A204.1 (cell line): ENCODE measurements around the gene CDH3.

Experiments
- FAIRE-seq: peaks from 2 replicates; lab custom pipeline; 2012; peaks lifted over from hg19 to GRCh38; lab: Jason Lieb, UNC

The CDH3 gene

GRCh38 chr16:68652659-68653058 is 7.5 kb downstream of the CDH3 start:
- no peak for FAIRE-seq

- no peak for FAIRE-seq
These were observed 10.7 kb downstream of the CDH3 start for GRCh38 chr16:68655806-68656205.

GRCh38 chr16:68656751-68657150 is 11.6 kb downstream of the CDH3 start:
- FAIRE-seq = no peak

GRCh38 chr16:68658341-68658973 is 13.3 kb downstream of the CDH3 start:
- FAIRE-seq = no peak

- FAIRE-seq = no peak
These were observed 13.9 kb downstream of the CDH3 start for GRCh38 chr16:68658974-68659360.

- peak; percentile 34 for FAIRE-seq
These were observed 14.6 kb downstream of the CDH3 start for GRCh38 chr16:68659412-68660358.

- FAIRE-seq = no peak
These were observed 15.3 kb downstream of the CDH3 start for GRCh38 chr16:68660359-68660795.

GRCh38 chr16:68662035-68662434 is 16.9 kb downstream of the CDH3 start:
- FAIRE-seq = no peak

GRCh38 chr16:68664297-68664696 is 19.2 kb downstream of the CDH3 start:
- no peak for FAIRE-seq

GRCh38 chr16:68665501-68665900 is 20.4 kb downstream of the CDH3 start:
- no peak for FAIRE-seq

- FAIRE-seq = no peak
These were observed 23.2 kb downstream of the CDH3 start for GRCh38 chr16:68668266-68668665.

- no peak for FAIRE-seq
These were observed 31.2 kb downstream of the CDH3 start for GRCh38 chr16:68676113-68676860.

GRCh38 chr16:68681038-68681437 is 35.9 kb downstream of the CDH3 start:
- FAIRE-seq = no peak

- no peak for FAIRE-seq
These were observed 40.8 kb downstream of the CDH3 start for GRCh38 chr16:68685685-68686478.

GRCh38 chr16:68686905-68687304 is 41.8 kb downstream of the CDH3 start:
- no peak for FAIRE-seq

- FAIRE-seq = no peak
These were observed 44.8 kb downstream of the CDH3 start for GRCh38 chr16:68689921-68690320.

GRCh38 chr16:68695575-68695974 is 50.5 kb downstream of the CDH3 start:
- FAIRE-seq = no peak

GRCh38 chr16:68696514-68696913 is 51.4 kb downstream of the CDH3 start:
- no peak for FAIRE-seq

- no peak for FAIRE-seq
These were observed 53.0 kb downstream of the CDH3 start for GRCh38 chr16:68698091-68698490.

GRCh38 chr16:68700120-68700519 is 55.0 kb downstream of the CDH3 start:
- FAIRE-seq = no peak

- no peak for FAIRE-seq
These were observed 55.7 kb downstream of the CDH3 start for GRCh38 chr16:68700831-68701230.
